ENCODE results near the gene NGEF.

The NGEF gene

GRCh38 chr2:232870766-232871371 is 142.2 kb downstream of the NGEF start:
- TF ChIP-seq USF1 (IDR thresholded peaks at IDR 0.05) (no peak), CREB1 (IDR thresholded peaks at IDR 0.05; ENCODE audit: low read depth) (no peak), ZBTB7A (IDR thresholded peaks at IDR 0.05; ENCODE audit: low read depth) (no peak), CEBPB (IDR thresholded peaks at IDR 0.05) (no peak), REST (IDR thresholded peaks at IDR 0.05; ENCODE audit: low read depth) (no peak), TEAD4 (IDR thresholded peaks at IDR 0.05) (no peak), NFIC (IDR thresholded peaks at IDR 0.05) (no peak), YY1 (IDR thresholded peaks at IDR 0.05; ENCODE audit: low read depth) (no peak), EP300 (IDR thresholded peaks at IDR 0.05; ENCODE audit: borderline replicate concordance) (no peak), TAF1 (IDR thresholded peaks at IDR 0.05; ENCODE audit: low read depth) (no peak), RAD21 (IDR thresholded peaks at IDR 0.05; ENCODE audit: low read depth) (no peak), FOXM1 (IDR thresholded peaks at IDR 0.05; ENCODE audit: borderline replicate concordance, low read depth) (no peak), MAX (IDR thresholded peaks at IDR 0.05) (no peak), EGR1 (IDR thresholded peaks at IDR 0.05) (no peak), TCF12 (IDR thresholded peaks at IDR 0.05; ENCODE audit: low read depth) (no peak)

GRCh38 chr2:232870018-232870765 is 142.9 kb downstream of the NGEF start, which contains the start of gene SNORC:
Gene SNORC (plus strand): TSS chr2:232870264. CDS start chr2:232870342, 78 bp downstream.
- TF ChIP-seq CEBPB (IDR thresholded peaks at IDR 0.05) (no peak), RAD21 (IDR thresholded peaks at IDR 0.05; ENCODE audit: low read depth) (no peak), REST (IDR thresholded peaks at IDR 0.05; ENCODE audit: low read depth) (no peak), YY1 (IDR thresholded peaks at IDR 0.05; ENCODE audit: low read depth) (no peak), MAX (IDR thresholded peaks at IDR 0.05) (no peak), ZBTB7A (IDR thresholded peaks at IDR 0.05; ENCODE audit: low read depth) (no peak), USF1 (IDR thresholded peaks at IDR 0.05) (no peak), EP300 (IDR thresholded peaks at IDR 0.05; ENCODE audit: borderline replicate concordance) (no peak), EGR1 (IDR thresholded peaks at IDR 0.05) (no peak), FOXM1 (IDR thresholded peaks at IDR 0.05; ENCODE audit: borderline replicate concordance, low read depth) (no peak), NFIC (IDR thresholded peaks at IDR 0.05) (no peak), CREB1 (IDR thresholded peaks at IDR 0.05; ENCODE audit: low read depth) (no peak), TAF1 (IDR thresholded peaks at IDR 0.05; ENCODE audit: low read depth) (no peak), TEAD4 (IDR thresholded peaks at IDR 0.05) (no peak), TCF12 (IDR thresholded peaks at IDR 0.05; ENCODE audit: low read depth) (no peak)

- TF ChIP-seq EGR1 (IDR thresholded peaks at IDR 0.05) (no peak), FOXM1 (IDR thresholded peaks at IDR 0.05; ENCODE audit: borderline replicate concordance, low read depth) (no peak), TAF1 (IDR thresholded peaks at IDR 0.05; ENCODE audit: low read depth) (no peak), MAX (IDR thresholded peaks at IDR 0.05) (no peak), EP300 (IDR thresholded peaks at IDR 0.05; ENCODE audit: borderline replicate concordance) (no peak), CEBPB (IDR thresholded peaks at IDR 0.05) (no peak), YY1 (IDR thresholded peaks at IDR 0.05; ENCODE audit: low read depth) (no peak), TCF12 (IDR thresholded peaks at IDR 0.05; ENCODE audit: low read depth) (no peak), CREB1 (IDR thresholded peaks at IDR 0.05; ENCODE audit: low read depth) (no peak), TEAD4 (IDR thresholded peaks at IDR 0.05) (no peak), NFIC (IDR thresholded peaks at IDR 0.05) (no peak), USF1 (IDR thresholded peaks at IDR 0.05) (no peak), REST (IDR thresholded peaks at IDR 0.05; ENCODE audit: low read depth) (no peak), ZBTB7A (IDR thresholded peaks at IDR 0.05; ENCODE audit: low read depth) (no peak), RAD21 (IDR thresholded peaks at IDR 0.05; ENCODE audit: low read depth) (no peak)
Measured at GRCh38 chr2:232869138-232870017, 143.7 kb downstream of the NGEF start.
